ENCODE results near the gene BCL2L15.

BCL2L15 gene

DNA sequence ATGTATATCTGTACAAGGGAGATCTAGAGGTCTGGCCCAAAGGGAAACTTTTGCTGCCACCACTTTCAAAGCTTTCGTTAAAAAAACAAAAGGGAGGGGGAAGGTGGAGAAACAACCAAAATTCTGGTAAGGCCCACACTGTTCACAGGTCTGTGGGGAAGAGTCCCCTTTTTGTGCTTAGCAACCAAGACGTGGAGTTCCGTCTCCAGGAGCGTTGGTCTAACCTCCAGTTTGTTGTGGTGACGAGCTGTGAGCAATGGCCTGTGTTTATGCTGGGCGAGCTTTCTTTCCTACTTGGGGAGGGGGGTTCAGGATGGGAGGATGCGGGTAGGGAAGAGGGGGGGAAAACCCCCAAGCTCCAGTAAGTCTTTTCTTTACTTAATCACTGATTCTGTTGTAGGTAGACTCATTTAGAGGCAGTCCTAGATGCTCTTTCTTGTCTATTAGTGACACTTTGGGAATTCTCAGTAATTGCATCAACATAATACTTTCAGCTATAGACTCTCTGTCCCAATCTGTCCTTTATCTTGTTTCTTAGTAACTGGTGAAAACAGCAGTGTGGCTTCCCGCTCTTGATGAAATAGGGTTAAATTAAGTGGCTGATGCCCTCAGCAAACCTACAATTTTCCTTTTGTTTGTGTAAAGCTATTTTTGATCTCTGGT is 43.2 kb upstream of the BCL2L15 start:
- peak overlapping the region; percentile 66; the same call in 1 of the 2 replicates for H3K27ac ChIP-seq
- TF ChIP-seq, protein P1, sequence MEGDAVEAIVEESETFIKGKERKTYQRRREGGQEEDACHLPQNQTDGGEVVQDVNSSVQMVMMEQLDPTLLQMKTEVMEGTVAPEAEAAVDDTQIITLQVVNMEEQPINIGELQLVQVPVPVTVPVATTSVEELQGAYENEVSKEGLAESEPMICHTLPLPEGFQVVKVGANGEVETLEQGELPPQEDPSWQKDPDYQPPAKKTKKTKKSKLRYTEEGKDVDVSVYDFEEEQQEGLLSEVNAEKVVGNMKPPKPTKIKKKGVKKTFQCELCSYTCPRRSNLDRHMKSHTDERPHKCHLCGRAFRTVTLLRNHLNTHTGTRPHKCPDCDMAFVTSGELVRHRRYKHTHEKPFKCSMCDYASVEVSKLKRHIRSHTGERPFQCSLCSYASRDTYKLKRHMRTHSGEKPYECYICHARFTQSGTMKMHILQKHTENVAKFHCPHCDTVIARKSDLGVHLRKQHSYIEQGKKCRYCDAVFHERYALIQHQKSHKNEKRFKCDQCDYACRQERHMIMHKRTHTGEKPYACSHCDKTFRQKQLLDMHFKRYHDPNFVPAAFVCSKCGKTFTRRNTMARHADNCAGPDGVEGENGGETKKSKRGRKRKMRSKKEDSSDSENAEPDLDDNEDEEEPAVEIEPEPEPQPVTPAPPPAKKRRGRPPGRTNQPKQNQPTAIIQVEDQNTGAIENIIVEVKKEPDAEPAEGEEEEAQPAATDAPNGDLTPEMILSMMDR (IDR thresholded peaks at IDR 0.05) = no peak
- no peak for TF ChIP-seq ZFX (IDR thresholded peaks at IDR 0.05; ENCODE audit: borderline replicate concordance)

GRCh38 chr1:113929750-113930498 is 42.5 kb upstream of the BCL2L15 start:
- H3K27ac ChIP-seq = peak overlapping the region; percentile 66
- no peak for TF ChIP-seq ZFX (IDR thresholded peaks at IDR 0.05; ENCODE audit: borderline replicate concordance)
- TF ChIP-seq, protein P1 (IDR thresholded peaks at IDR 0.05) = peak; percentile 44

DNA sequence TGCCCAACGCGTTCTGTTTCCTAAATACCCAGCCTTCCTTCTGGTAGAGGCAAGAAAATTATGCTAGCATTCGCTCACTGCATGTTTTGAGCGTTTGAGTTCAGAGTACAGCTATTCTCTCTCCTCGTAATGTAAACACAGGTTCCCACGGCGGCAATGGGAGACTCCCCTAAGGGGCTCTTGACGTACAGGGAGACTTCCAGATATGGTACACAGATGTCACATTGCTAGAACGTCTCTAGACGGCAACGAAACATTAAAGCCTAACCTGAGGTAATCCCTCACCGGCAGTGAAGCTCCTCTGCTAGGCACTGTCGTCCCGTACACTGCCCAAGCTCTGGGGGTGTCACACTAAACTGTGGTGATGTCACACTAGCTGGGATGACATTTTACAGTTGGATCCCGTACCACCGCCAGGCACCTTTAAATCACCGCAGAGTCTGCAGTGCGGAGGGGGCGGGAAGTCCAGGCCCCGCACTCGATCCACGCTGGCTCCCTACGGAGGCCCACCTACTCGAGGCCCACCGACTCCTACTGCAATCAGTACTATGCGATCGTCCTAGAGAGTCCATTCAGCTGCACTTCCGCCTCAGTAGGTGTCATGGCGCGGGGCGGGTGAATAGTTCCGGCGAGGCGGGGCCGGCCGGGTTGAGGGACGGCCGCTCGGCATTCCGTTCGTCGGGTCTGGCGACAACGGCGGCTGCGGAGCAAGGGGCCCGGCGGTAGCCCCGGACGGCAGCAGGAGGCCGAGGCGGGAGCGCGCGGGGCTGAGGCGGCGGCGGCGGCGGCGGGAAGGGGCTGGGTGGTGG is 41.8 kb upstream of the BCL2L15 start, which contains the start of gene HIPK1:
TSS of gene HIPK1 (plus strand) at position 384 of the 809 bp plus-strand sequence.
- TF ChIP-seq, protein P1 (IDR thresholded peaks at IDR 0.05) = no peak
- no peak for TF ChIP-seq ZFX (IDR thresholded peaks at IDR 0.05; ENCODE audit: borderline replicate concordance)
- peak within 1 kb of the TSS; percentile 66 for H3K27ac ChIP-seq

GRCh38 chr1:113928187-113928930 is 41.0 kb upstream of the BCL2L15 start:
- H3K27ac ChIP-seq = peak overlapping the region; percentile 66
- no peak for TF ChIP-seq ZFX (IDR thresholded peaks at IDR 0.05; ENCODE audit: borderline replicate concordance)
- TF ChIP-seq, protein P1 (IDR thresholded peaks at IDR 0.05) = no peak

GRCh38 chr1:113924473-113924872 is 37.1 kb upstream of the BCL2L15 start:
- TF ChIP-seq ZFX (IDR thresholded peaks at IDR 0.05; ENCODE audit: borderline replicate concordance) = no peak
- TF ChIP-seq, protein P1 (IDR thresholded peaks at IDR 0.05) = no peak
- H3K27ac ChIP-seq = no peak overlapping the region

DNA sequence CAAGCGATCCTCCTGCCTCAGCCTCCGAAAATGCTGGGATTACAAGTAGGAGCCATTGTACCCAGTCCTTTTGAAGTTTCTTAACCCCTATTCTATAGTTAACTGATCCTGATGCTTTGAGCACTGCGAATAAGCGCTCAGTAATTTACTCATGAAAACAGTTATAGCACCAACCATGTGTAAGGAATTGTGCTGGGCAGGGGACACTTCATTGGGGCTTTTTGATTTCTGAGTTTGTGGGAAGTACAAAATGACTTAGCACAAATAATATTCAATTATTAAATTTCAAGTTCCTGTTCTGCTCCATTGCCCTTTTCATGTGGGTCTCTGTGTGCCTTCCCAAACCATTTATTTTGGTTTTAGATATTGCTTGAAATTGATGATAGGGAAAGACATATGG is 35.6 kb upstream of the BCL2L15 start:
- TF ChIP-seq ZFX (IDR thresholded peaks at IDR 0.05; ENCODE audit: borderline replicate concordance) = no peak
- TF ChIP-seq, protein P1 (IDR thresholded peaks at IDR 0.05) = no peak
- no peak overlapping the region for H3K27ac ChIP-seq

All from 22Rv1 (cell line).